GM04504 (cell line): ENCODE data around the gene FAM83C.
A peak's percentile ranks its signal among the peaks of the same experiment; 100 is the strongest.

ENCODE experiments used
- DNase-seq: peaks from one replicate; pipeline ENCODE4 v3.0.0-alpha.2; 2012; ENCODE audit warnings: low read depth

FAM83C gene

DNA sequence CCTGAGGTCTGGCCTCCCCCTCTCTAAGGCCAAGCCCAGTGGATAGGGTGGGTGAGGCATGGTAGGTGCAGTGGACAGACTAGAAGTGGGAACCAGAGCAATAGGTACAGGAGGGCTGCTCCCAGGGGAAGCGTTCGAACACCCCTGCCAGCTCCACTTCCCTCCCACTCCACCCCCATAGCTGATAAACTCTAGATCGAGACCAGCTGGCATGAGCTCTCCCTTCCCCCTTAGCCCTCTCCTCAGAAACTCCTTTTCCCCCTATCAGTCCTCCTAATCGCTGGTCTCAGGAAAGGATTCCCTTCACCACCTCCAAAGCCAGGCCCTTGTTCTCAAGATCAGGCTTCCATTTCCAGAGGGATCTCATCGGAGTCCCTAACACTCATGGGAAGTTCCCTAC is 6.0 kb upstream of the FAM83C start:
- DNase-seq = no peak

DNA sequence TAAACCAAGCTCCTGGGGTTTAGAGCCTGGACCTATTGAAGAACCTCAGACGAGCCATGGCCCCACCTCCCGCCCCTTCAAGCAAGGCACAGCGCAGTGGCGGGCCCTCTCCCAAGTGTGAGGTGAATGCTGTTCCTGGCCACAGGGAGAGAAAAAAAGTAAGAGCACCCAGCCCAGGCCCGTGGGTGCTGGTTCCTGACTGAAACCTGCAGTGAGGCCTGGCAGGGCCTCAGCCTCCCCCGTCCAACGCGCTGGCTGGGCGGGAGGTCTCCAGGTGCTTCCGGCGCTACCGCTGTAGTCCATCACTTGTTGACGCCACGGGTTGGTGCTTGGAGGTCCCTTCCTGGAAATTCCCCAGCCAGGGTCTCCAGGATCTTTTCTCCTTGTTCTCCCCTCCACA is 5.5 kb upstream of the FAM83C start:
- DNase-seq = no peak

DNA sequence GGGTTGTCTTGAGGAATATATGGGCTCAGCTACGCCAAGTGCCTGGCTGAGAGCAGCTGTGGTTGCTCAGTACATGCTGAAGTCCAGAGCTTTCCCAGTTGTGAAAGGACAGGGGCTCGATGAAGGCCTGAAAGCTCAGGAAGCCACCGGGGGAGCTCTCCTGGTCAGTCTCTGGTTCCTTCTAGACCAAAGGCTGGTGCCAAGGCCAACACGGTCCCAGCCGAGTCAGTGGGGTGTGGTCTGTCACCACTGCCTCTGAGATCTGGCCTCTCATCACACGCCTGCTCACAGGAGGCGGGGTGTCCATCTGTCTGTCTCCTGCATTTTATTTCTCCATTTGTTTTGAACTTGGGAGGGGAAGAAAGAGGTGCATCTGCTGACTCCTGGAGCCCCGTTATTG is 4.9 kb upstream of the FAM83C start:
- DNase-seq = no peak

DNA sequence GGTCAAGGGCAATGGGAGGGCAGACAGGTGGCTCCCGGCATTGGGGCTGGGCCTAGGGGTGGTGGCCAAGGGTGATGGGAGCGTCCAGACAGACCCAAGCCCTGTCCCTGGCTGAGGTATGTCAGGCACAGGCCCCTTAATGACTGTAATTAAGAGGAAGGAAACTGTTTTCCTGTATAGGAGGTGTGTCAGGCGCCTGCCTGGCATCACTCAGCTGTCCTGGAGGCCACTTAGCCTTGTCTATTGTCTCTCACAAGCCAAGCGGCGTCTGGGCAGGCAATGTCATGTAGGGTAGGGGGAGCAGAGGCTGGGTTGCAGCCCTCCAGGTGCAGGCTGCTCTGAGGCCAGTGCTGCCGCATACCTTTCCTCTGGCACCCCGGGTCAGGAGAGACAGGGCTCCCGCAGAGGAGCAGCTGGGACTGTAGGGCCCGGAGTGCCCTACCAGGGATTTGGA is 3.9 kb upstream of the FAM83C start:
- no peak for DNase-seq

DNA sequence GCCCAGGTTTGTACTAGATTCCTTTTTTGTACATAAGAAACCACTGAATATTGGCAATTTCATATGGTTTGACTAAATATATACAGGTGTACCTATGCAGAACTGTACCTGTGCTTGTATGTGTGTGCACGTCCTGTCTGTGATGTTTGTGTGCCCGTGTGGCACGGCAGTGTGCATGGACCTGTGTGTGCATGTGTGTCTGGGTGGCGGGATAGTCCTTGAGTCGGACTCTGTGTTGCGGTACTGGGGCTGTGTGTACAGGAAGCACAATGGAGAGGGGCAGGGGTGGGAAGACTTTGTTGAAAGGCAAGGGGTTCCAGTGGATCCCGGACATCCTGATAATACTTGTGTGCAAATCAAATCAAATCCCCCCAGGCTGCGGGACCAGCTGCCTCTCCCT is 3.4 kb upstream of the FAM83C start:
- DNase-seq = no peak

DNA sequence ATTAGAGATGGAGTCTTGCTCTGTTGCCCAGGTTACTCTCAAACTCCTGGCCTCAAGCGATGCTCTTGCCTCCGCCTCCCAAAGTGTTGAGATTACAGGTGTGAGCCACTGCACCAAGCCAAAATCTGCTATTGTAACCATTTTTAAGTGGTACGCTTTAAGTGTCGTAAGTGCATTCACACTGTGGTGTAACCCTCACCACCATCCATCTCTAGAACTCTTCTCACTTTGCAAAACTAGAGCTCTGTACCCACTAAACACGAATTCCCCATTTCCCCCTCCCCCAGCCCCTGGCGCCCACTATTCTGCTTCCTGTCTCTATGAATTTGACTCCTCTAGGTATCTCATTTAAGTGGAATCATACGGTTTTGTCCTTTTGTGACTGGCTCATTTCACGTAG is 2.8 kb upstream of the FAM83C start:
- DNase-seq = no peak

DNA sequence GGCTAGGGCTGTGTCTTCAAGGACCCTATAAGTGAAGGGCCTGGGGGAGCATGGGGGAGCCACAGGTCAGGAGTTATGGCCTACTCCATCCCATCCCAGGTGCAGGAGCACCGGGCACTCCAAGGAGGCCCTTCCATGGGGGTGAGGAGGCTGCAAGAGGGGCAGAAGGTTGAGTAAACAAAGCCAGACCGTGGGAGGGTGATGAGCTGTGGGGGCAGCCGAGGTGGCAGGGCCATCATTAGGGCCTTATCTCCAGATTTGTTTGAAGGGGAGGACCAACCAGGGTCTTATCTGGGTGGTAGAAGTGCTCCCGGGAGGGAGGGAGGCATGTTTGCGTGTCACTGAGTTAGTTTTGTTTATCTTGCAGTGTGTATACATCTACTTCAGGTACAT is 2.1 kb upstream of the FAM83C start:
- DNase-seq = no peak

DNA sequence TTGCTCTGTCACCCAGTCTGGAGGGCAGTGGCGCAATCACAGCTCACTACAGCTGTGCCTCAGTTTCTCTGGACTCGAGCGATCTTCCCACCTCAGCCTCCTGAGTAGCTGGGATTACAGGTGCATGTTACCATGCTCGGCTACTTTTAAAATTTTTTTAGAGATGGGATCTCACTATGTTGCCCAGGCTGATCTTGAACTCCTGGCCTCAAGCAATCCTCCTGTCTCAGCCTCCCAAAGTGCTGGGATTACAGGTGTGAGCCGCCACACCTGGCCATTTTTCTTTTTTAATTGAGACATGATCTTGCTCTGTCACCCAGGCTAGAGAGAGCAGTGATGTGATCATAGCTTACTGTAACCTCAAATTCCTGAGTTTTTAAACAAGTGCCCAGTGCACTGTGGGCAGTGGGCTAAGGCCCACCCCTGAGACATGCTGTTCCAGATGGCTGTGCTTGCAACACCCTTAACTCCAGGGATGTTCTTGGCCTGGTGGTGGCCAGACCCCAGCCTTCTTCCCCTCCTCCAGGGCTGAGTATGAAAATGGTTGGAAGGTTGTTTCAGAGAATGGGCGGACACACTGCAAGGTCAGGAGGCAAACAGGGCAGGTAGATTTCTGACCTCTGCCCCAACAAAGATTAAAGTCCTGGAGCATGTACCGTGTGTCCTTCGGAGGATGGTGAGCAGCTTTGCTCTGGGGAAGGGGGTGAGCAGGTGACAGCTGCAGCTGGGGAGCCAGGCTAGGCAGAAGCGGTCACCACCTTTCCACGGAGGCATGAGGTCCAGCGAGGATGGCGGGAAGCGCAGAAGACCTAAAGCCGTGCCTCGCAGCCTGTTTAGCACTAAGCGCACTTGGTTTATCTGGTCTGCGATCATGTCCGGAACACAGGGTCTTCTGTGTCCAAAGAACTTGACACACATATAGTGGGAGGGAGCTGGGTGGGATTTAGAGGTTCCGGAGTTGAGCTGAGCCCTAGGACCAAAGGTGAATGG is 1.4 kb upstream of the FAM83C start:
- no peak for DNase-seq

DNA sequence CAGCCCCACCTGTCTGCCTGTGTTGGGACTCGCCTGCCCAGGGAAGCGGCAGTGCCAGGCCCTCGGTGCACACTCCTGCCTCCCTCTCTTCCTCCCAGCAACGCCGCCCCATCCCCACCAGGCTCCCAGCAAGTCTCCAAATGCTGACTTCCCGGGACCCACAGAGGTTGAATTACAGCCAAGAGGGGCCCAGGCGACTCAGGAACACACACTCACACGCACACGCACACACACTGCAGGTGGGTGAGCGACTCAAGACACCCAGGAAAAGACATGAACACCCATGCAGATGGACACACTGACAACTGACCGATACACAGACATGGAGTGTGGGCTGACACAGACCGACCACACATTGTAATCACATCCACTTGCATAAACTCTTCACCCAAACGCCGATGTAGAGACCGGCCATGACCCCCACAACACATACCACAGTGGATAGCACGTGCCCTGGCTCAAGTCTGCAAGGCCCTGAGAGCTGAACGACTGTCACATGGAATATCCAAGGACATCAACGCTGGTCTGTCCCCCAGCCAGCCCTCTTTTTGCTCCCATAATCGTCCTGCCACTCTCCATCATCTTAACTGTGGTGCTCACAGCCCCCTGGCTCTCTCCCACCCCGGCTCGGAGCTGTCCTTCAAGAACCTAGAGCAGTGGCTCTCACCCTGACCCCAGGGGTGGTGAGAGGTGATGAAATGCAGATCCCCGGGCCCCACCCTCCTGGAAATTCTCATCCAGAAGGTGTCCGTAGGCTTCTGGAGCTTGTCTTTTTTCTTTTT is 470 bp upstream of the FAM83C start:
- DNase-seq = no peak

DNA sequence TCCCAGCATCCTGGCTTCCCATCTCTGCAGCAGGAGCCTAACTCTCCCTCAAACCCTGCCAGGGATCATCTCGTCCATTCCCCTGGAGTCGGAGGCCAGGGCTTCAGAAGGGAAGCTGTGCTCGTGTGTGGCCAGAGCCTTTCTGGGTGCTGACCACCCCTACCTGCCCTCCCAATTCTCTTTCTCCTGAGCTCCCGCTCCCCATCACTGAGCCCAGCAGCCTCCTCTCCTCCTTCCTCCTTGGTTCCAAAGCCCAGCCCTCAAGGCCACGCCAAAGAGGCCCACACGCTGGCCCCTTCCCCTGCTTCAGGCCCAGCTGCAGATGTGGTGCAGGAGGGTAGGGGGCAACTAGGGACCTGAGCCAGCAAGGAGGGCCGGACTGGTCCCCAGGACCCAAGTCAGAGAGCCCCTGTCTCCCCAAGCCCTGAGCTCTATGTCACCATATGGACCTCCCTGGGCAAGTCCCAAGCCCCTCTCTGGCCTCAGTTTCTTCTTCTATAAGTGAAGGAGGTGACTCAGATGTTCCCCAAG is 1.3 kb downstream of the FAM83C start:
- no peak for DNase-seq

DNA sequence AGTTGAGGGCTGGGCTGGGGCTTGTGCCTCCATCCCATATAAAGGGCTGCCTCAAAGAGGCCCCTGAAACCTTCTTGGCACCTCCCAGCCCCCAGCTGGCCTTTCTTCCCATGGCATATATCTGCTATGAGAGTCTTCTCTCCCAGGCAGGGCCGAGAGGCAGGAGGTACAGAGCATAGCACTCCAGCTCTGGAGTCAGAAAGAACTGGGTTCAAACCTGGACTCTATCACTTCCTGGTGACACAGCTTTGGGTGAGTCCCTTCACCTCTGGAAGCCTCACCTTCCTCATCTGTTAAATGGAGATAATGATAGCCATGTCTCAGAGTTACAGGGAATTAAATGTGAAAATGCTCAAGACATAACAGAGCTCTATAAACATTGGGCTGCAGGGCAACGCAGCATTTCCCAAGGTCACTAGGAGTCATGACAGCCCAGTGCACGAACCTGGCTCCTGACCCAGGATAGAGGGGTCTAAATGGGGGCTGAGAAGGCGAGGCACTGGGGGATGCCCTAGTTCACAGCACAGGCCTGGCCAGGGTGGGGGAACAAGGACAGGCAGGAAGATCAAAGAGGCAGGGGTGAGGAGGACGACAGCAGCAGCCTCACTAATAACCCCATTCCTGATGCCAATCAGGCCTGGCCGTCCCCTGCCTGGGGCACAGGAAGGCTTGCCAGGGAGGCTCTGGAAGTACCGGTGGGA is 1.9 kb downstream of the FAM83C start:
- no peak for DNase-seq

DNA sequence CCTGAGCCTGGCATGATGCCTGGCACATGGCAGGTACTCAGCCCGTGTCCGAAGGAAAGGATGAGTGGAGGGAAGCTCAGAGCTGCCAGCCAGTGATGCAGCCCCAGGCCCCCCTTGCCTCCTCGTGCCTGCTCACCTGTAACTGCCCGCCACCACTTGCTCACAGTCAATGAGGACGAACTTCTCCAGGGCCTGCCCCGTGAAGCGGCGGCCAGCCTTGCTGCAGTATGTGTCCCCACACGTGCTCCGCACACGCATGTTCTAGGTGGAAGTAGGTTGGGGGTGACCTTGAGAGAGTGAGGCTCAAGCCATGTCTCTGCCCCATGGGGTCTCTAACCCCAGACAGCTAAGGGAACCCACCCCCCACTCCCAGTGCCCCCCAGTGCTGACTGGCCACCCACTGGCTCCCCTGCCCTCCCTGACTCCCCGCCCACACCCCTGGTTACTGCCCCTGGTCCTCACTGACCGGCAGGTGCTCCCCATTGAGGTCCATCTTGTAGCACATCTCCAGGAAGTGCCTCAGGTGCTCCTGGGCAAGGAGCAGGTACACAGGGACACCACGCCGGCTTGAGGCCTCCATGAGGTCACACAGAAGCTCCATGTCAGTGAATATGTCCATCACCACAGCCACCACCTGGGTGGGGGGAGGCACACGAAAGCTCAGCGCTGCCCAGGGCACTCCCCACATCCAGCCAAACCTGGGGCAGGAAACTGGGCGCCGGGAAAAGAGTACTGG is 3.7 kb downstream of the FAM83C start:
- DNase-seq = no peak

DNA sequence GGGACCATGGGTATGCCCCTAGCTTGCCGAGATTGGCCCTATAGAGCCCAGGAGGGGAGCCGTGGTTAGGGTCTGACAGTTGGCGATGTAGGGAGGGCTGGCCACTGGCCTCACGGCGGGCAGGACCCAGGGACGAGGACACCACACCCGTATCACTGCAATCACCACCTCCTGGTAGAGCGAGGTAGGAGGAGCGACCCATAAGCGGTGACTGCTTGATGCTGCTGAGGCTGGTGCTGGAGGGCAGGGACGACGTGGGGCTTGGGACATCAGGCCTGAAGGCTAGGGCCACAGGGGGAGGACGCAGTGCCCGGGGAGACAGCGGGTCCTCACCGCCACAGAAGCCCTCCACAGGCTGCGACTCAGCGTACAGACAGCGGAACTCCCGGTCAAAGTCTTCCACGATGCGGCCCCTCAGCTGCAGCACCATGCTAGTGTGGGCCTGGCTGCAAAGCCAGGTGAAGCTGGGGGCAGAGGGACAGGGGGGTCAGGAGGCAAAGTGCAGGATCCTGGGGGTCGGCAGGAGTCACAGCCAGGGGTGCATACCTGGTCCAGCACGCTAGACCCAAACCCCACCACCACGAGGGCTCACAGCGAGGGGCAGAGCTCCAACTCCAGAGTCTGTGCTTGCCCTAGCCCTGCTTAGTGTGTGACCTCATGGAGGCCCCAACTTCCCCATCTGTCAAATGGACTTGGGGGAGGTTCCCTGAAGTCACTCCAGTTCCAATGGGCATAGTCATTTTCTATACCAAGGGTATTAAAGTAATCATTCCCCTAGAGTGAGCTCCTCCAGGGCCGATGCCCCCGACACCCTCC is 4.5 kb downstream of the FAM83C start:
- no peak for DNase-seq

DNA sequence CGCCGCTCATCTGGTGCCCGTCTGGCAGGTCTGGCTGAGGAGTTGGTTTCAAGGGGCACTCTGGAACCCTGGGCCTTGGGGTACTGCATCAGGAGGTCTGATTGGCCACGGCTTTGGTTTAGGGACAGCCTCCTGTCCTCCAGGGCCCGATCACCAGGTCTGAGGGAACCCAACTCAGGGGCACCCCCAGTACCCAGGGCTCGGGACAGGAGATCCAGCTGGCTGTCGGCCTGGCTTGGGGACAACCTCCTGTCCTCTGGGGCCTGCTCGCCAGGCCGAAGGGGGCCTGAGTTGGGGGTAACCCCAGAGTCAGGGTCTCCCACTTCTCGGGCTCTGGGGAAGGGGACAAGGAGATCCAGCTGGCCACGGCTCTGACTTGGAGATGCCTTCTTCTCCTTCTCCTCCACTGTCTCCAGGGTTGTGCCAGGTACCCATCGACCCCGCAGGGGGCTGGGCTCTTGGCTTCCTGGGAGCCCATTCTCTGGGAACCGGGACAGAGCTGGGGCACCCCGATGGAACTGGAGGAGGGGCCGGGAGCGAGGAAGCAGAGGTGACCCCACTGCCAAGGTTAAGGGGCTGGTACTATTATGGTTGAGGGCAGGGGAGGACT is 5.2 kb downstream of the FAM83C start:
- DNase-seq = no peak

DNA sequence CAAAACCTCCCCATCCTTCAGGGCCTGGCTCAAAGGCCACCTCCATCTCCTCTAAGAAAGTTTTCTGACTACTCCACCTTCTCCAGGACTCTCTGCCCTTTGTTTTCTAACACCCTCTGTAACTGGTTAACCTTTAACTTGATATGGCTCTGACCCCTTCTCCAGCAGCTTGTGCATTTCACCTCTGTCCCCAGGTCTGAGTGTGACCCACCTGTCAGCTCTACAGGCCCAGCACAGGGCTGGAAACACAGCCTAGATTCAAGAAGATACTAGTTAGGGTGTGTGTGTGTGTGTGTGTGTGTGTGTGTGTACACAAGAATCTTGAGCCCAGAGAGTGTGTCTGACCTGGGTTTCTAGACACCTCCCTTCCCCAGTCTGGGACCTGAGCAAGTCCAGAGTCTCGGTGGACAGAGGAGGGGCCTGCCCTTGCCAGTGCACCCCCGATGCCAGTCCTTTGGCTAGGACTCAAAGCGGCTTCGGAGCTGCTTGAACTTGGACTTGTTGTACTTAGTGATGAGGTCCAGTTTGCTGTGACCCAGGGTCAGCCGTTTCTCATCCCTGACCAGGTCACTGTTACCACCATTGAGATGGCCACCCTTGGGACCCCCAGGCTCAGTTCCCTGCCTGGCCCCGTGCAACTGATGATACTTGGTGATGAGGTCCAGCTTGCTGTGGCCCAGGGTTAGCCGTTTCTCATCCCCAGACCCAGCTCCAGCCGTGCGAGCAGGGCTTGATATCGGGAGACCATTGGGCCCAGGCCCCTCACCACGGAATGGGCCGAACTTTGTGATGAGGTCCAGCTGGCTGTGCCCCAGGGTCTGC is 5.9 kb downstream of the FAM83C start:
- no peak for DNase-seq

DNA sequence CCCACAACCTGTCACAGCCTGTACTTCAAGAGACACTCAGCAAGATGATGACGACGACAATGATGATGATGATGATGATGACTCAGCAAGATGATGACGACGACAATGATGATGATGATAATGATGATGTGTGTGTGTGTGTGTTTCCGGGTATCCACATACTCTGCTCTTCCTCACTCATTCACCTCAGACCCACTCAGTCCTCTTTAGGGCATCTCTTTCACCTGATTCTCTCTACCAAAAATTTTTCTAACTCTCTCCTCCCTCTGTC is 6.5 kb downstream of the FAM83C start:
- DNase-seq = no peak

DNA sequence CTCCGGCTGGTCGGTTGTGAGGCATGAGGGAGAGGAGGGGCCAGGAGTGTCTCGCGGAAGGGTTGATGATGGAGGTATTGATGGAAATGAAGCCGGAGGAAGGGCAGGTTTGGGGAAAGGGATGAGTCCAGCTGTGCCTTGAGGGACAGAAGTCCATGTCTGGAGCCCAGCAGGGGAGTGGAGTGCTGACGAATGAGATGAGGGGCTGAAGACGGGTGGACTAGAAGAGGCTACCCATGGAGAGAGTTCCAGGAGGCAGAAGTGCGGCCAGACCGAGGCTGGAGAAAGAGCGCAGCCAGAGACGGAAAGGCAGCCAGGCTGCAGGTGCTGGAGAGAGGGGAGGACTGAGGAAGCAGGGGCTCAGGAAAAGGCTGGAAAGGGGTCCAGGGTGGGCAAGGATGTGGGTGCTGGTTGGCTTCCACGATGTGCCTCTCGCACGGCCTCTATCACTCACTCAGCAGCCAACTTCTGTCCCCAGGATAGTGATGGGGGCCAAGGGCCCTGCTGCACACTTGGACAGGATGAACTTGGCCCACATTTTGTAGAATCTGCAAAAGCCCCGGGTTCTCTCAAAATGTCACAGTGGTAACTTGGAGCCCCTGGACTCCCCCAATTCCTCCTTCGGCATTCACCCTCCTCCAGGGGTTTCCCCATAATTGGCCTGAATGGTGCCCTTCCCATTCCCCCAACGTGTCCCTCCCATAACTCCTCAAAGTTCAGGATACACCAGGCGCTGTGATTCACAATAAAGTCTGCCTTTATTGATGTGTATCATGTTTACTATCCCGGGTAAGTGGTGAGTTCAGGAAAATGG is 7.0 kb downstream of the FAM83C start:
- no peak for DNase-seq

DNA sequence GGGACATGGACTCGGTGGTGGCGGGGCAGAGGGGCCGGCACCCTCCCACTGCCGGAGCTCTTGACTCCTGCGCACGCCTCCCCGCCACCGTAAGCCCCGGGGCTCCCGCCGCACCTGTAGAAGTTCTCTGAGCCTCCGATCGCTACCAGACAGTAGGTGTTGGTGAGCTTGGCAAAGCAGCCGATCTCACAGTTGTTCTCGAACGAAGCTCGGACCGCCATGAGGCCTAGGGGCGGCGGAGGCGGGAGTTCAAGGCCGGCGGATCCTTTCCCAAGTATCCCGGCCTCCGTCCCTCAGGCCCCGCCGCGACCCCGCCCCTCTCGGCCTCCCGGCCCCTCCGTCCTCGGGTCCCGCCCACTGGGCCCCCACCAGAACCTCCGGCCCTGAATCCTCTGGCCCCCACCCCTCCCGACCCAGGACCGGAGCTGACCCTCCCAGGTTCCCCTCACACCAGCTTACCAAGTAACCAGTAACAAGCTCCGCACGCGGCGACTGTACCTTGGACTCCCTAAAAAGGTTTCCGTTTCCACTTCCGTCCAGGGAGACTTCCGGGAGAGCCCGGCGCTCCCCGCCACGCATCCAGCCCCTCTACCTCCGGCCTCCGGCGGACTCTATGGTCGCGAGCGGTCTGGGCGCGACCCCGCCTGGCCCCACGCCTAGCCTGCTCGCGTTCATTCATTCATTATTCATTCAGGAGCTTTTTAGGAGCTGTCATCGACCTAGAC is 7.8 kb downstream of the FAM83C start, which contains the start of gene EIF6:
Gene EIF6, minus strand, starts transcription at position 506 of the 725 bp plus-strand sequence. Its CDS starts 285 bp downstream, at position 221.
- DNase-seq = peak; percentile 72
